Activated CD4-positive, alpha-beta T cell treated with anti-CD3 and anti-CD28 coated beads, Interleukin-2, amount 50 U/mL, for 24 hours (primary cell): Measurements from ENCODE around the gene MAP1B.

Source experiments
- DNase-seq, 2 donors: peaks; one replicate each; pipeline ENCODE4 v3.0.0-alpha.2; 2020; ENCODE audit warnings: low read depth in 1 of 2, low spot score in 1 of 2

Gene MAP1B

DNA sequence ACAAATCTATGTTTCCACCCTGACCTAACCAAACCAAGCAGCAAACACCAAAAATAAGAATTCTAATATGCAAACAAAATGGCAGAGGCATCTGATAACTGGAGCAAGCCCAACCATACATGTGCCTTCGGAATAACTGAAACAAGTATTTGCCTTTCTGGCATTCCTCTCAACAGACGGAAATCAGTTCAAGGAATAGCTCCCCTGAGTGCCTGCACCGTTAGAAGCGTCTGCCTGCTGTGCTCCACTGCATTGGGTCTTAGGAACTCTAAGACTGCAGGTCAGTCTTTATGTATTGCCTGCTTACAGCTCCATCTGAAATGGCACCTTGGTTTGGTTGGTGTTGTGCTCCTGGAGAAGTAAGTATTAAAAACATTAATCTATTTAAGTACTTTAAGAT is 114.3 kb downstream of the MAP1B start:
- DNase-seq, result no peak

DNA sequence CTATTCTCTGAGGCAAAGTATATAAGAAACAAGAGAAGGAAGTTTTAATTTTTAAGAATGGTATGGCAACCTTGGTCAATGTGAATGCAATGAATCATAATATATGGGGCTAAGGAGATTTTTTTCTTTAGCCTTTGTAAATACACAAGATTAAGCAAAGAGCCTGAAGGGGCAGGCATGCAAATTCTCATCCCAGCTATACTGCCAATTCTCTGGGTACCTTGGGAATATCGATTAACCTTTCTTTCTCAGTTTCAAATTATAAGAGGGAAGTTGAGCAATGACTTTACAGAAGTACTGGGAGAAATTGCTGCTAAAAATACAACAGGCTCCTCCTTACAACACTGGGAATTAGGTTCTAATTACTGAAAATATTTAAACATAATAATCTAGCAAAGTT is 115.2 kb downstream of the MAP1B start:
- no peak for DNase-seq

DNA sequence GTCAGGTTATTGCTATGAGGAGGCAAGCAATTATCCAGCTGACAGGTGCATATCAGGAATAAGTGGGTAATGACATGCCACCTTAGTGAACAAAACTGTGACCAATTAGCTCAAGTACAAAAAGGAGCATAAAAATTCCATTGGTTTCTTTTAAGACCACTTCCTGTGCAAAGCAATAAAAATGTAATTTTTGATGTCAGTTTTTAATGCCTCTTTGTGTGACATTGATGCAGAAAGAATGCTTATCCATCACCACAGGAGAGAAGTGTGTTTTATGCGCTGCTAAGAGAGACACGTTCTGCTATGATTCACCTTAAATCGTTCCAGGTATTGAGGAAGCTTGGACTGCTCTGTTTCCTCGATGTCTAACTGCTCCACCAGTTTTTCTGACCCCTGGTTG is 116.1 kb downstream of the MAP1B start:
- DNase-seq, result no peak

DNA sequence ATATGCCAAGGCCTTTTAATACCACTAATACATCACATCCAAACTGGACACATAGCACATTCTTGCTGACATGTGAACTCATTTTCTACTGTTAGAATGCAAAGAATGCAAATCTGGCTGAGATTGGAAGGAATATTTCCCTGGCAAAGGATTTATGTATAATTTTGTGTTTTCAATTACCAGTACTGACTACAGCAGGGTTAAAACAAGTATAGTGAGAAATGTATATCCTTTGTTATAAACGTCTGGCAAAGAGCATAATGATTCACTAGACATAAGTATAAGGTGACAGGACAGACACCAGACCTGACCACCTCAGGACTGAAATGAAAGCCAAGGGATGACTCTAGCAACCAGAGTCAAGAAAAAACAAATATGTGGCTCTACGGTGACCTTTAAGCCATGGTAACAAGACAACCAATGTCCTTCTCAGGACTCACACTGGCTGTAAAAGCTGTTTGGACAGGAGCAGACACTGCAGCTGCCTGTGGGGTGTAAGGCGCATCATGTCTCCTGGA is 117.7 kb downstream of the MAP1B start:
- DNase-seq, result no peak

DNA sequence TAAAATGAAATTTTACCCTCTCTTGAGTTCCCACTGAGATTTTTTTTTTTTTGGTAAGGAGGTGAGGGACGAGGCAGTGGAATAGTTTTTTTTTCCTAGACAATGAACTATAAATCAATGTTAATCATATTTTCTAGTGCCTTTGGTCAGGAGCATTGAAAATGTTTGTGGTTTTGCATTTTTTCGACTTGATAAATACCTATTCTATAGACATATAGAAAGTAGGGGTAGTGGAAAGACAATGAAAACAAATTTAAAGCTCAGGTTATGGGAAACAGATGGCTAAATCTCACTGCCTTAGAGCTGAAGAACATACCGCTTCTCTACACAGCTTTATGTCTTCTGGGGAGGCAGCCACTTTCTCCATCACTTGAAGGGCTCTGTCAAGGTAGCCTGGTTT is 118.5 kb downstream of the MAP1B start:
- DNase-seq, result no peak

DNA sequence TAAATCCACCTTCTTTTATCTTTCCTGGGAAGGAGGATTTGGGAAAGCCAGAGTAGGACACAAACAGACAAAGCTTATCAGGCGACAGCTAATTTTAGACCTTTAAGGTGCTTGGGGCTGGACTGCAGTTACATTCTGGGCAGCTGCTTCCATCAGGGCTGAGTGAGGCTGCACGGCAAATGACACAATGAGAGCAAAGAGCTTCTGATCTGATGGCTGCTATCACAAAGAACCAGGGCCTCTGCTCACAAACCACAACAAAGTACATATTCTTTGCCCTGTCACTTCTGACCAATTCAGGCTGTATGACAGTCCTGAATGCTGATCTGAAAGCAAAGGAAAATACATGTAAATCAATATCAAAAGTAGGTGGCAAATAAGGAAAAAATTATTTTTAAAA is 119.7 kb downstream of the MAP1B start:
- no peak for DNase-seq

DNA sequence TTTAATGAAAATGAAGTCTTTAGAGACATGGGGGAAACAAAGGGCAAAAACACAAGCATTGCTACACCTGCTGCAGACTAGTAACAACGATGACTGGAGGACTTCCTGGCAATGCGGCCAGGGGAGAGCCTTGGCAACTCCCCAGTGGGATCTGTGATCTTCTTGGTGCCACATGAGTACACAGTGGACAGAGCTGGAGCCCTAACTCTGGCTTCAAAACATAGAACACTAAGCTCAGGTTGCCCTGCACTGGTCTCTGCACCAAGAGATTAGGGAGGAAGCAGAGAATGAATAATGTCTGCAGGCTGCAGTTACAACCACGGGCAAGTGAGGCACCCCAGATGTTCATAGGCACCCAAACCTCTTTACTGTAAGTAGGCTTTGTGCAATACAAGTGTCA is 121.7 kb downstream of the MAP1B start:
- DNase-seq, result no peak

DNA sequence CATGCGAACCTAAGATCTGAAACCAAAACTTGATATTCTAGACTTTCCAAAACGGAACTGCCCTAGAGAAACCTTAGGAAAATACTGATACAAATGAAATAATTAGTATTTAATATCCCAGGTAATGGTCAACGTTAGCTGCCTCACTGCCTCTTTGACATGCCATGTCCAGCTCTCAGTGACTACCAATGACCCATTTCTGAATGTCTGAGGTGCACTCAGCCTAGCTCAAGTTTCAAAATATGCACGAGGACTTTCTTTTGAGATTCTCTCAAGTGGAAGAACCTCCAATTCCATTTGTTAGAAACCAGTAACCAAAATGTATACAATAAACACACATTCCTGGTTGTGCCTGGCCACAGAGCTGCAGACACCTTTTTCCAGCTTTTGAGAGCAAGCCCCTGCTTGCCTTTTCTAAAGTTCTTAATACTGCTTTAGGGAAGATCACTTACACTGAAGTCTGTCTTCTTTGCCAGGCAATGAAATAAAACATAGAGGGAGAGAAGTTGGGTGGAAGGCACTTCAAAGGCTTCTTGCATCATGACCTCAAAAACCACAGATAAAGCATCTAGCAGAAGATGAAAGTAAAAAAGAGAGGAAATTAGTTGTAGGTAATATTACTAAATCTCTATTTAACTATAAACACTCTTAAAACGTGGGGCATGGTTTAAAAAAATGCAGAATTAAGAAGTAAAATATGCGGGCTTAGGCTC is 124.9 kb downstream of the MAP1B start:
- peak in 1 of 2 donors; percentile 8 for DNase-seq

DNA sequence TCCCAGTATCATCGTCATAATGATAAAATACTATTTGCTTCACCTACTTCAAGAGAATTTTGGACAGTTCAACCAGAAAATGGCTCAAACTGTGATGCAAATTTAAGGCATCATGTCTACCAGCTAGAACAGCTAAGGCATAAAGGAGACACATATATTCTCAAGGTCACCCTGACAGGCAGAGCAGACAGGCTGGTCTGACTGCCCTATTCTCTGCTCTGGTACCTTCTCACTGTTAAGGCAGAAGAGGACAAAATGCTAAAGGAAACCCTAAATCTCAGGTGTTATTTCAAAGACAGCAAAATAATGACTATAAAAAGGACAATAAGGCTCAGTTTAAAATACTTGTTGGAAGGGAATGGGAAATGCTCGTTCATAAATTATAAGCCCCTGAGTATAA is 125.6 kb downstream of the MAP1B start:
- DNase-seq, result no peak

DNA sequence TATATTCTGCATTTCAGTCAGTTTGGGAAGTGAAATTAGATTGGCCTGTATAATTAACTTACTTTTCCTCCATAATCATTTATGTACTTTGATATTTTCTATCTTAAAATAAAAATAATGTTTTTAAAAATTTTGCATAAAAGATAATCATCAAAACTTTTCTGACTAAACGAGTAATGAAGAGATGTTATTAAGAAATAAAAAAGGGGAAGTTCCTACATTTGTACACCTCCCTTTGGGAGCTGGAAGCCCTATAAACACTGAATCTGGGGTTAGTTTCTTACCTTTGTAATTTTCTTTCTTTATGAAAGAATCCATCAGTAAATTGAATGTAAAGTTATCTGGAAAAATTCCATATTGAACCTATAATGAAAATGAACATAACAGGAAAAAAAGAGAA is 126.6 kb downstream of the MAP1B start:
- no peak for DNase-seq

DNA sequence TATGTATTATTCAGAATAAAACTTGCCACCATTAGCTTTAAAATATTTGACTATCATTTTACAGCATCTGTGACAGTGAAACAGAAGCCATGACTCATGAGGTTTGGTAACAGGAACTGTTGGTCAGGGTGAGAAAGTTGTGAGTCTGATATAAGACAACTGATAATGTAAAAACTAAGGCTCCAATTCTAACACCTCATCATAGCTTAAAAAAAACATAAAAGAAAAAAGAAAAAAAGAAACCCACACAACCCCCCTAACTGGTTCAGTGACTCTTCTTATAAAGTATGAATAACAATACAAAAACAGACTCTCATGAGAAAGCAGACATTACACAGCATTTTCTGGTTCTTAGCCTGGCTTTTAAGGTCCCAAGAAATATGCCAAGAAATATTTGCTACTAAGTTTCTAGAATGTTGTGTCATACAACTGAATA is 127.0 kb downstream of the MAP1B start:
- peak in 1 of 2 donors; percentile 37 for DNase-seq

DNA sequence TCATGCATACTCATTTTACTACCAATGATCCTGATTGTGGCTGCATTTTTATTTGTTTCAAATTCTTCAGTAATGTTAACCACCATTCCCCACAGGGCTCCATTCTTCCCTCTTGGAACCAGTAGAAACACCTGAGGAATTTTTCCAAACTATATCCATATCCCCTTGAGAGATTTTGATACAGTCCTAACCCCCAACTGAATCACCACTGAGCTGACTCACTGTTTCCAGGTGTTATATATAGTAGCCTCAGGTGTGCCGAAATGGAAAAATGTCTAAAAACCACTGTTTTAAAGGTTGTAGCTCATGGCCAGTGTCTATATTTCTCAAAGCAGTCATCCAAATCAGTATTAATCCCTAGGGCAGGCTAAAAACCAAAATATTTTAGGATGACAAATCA is 127.6 kb downstream of the MAP1B start:
- no peak for DNase-seq

DNA sequence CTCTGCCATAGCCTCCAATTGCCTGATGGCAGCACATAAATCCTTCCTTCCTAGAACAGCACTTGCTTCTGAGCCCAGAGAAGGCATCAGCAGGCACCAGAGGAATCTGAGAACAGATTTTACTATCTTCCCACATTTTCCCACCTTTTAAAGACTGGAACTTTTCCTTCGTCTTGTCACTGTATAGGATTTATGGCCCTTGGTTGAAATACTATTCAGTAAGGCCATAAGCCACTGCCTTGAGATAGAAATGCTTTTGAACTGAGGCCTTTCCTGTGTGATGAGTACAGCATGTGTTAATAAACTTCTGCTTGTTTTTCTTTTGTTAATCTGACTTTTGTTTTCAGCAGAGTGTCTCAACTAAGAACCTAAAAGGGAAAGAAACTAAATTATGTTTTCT is 128.4 kb downstream of the MAP1B start:
- no peak for DNase-seq

DNA sequence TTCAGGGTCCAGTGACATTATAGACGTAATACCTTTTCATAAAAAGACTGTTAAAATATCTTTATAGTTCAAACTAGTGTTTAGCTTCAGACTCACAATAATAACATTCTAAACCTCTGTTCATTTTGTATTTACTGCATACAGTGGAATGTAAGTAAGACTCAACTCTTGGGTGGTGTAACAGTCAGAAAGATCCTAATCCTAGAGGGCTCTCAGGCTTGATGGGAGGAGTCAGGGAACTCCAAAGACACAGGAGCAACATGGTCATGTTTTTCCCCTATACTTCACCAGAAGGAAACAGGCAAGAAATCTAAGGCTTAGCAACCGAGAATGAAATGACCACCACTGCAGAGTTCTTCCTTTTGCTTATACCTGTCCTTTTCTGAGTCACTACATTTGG is 130.1 kb downstream of the MAP1B start:
- no peak for DNase-seq

DNA sequence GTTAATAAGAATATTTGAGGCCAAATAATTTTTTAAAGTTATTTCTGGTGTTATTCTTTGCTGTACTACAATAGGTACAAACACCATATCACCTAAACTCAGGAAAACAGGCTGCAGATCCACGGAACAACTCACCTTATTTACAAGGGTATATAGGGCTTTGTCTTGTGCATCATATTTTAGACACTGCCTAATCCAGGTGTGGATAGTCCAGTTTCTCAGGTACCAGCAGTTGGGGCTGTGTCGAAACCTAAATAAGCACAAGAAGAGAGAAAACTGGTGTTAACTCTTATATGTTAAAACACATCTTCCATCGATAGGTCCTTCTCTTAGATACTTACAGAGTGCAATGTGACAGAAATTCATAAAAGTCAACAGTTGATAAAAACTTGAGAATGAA is 130.6 kb downstream of the MAP1B start:
- DNase-seq, result no peak

DNA sequence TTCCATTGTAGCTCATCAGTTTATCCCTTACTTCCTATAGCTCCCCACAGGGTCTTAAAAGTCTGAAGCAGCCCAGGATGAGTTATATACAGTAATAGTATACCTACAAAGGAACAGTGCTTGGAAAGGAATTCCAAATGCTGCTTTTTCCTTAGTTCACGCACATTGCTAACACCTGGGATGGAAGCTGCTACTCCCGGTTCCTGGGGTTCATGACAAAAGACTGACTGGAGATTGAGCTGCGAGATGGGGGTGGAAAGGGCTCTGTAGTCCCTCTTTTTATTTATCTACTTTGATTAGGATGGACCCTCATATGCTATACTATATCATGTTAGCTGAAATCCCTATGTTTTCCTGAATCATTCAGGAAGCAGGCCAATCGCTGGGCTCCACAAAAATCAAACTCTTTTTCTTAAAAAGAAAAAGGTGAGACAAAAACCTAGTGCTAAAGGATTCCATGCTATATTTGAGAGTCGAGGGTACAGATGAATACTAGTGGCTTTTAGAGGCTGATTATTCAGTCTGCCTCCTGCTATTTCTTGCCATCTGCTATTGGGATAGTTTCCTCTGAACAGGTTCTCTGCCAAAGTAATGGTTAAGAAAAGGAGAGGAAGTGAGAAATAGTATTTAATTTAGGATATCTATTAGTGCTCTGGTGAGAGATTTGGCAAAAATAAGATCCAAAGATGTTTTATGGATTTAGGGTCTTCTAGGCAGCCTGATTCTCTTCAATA is 131.6 kb downstream of the MAP1B start:
- no peak for DNase-seq

DNA sequence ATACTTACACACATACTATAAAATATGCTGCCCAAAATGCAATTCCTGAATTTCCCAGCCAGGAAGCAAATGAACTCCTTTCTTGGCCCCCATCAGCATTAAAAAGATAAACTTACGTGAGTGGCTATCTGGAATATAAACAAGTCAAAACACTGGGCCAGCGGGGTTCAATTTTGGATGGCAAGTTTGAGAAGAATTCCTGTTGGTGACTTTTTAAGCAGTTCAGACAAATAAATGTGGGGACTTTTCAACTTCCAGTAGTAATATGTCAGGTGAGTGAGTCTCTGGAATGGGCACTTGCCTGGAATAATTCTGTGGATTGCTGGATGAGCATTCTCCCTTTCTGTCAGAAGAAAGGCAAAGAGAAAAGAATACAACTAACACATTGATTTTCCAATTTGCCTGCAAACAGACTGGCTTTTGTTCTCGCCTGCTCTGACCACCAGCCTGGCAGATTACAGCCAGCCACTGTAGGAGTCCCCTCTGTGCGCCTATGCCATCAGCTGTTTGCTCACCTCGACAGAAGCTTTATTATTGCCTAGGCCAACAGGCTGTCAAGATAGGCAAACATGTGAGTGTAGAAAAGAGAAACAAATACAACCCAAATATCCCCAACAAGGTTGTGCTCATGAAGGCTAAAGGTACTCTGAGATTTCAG is 134.2 kb downstream of the MAP1B start:
- DNase-seq, result no peak

DNA sequence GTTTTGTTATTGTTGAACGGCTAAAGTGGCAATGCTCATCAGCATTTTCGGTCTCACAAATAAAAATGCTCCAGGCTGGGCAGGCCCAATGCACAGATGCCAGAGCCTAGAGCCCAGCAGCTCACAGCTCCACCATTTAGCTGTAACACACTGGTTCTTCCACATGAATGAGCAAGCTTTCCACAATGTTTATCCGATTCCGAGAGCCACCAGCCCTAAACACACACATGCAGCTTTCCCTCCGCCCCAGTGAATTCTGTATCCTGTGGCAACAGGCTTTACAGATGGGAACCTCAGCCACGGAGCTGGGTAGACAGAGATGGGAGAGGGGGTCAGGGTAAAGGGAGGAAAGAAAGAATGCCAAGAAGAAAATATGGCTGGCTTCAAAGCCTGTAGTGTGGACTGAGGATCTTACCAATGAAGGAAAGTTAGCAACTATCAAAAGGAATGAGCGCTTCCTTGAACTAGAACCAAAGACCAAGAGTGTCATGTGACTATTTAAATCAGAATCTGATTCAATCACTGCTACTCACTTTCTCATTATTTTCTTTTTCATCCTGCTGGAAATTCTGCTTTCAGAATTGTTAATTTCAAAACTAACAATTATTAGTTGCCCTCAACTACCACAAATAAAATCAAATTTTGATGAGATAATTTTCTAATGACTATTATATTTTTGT is 135.7 kb downstream of the MAP1B start:
- DNase-seq, result no peak

DNA sequence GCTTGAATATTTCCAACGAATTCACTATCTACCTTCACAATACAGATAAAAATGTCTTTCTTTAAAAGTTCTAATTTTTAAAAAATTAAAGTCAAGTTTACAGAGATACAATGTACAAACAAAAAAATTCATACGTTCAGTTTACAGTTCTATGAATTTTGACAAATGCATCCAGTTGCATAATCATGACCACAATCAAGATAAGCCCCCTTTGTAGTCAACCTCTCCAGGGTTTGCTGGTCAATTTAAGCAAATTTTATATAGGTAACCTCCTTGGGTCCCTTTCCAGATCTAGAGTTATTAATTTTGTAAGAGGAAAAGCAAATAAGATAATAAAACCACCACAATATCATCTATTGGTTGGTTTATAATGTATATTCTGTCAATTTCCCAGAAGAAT is 136.4 kb downstream of the MAP1B start:
- DNase-seq, result no peak

DNA sequence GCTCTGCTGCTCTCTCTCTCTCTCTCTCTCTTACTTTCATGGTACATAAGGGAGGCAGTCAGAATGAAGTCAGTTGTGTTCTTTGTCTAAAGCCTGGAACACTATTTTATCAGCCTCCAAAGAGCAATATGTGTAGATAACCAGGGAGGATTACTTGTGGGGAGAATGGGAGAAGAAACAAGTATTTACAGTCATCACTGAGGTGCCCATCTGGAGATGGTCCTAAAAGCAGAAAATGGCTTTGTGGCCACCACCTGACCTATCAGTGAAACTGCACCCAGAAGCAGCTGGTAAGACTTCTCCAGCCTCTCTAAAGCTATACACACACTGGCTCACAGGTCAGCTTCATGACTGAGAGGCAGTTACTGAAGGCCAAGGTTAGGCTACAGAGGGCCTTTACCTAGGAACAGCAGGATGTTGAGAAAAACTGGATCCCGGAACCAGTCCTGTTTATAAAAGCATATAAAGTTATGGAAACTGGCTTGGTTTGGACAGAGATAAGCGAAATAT is 137.6 kb downstream of the MAP1B start:
- DNase-seq, result no peak

DNA sequence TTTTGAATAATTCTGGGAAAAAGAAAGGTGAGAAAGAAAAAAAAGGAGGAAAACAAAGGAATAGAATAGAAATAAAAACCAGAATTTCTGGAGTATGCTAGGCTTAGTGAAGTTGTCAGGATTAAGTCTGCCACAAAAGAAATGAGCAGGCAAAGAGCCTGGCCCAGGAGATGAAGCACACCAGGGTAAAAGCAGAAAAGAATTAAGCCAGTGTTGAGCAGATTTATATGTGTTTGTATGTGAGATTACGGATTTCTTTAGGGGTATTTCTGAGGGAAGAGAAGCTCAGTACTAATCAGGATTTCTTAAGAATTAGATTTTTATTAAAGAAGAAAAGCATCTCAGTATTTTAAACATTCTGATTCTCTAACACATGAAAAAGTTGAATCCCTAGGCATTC is 138.3 kb downstream of the MAP1B start:
- DNase-seq, result no peak
